Stimulated activated CD8-positive, alpha-beta memory T cell treated with anti-CD3 and anti-CD28 coated beads, Interleukin-7, amount 100 ng/mL, for 1 hour (primary cell): ENCODE results near the gene PNKD.

ENCODE experiments used
- DNase-seq, 2 donors: peaks; one replicate each; pipeline ENCODE4 v3.0.0-alpha.2; 2020; ENCODE audit warnings: low read depth in 2 of 2

PNKD gene

DNA sequence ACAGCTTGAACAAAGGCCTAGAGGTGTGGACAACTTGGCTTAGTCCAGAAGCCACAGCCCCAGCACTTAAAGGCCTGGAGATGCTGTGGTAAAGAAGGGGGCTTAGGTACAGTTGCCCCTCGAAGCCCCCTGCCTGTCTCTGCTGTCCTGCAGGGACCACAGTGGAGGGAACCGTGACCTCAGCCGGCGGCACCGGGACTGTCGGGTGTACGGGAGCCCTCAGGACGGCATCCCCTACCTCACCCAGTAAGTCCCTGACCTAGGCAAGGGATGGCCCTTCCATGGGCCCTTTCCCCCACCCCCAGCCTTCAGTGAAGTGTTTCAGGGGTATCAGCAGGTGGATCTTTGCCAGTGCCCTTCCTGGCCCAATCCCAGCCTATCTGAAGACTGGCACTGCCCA is 71.1 kb downstream of the PNKD start:
- DNase-seq, result no peak

DNA sequence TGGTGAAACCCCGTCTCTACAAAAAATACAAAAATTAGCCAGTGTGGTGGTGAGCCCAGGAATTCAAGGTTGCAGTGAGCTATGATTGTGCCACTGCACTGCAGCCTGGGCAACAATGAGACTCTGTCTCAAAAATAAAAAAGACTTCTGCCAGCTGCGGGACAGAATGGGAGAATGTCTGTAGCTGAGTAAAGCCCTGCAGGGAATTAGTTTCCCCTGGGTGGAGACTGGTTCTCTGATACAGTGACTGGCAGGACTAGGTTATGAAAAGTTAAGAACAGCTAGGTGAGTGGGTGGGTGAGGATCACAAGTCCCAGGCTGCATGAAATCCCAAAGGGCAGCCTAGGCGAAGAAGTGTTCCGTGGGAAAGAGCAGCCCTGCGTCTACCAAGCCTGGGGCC is 72.5 kb downstream of the PNKD start:
- DNase-seq, result no peak

DNA sequence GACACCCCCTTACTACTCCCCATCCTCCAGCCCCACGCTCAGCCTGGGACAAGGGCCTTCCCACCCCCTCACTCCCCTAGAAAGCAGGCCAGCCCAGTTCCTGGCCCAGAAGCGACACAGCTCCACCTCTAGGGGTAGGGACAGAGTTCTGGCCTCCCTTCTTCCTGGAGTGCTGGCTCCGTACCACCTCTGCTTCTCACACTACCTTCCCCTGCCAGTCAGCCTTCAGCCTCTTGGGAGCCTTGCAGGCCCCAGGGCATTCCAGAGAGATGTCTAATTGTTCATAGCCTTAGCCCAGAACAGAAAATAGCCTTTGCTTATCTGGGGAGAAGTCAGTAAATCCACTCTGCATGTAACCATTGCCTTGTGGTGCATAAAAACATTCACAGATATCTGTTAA is 73.3 kb downstream of the PNKD start:
- DNase-seq, result no peak

GRCh38 chr2:218344090-218344754 is 73.9 kb downstream of the PNKD start:
- no peak for DNase-seq

- DNase-seq, result no peak
These were observed 74.6 kb downstream of the PNKD start for GRCh38 chr2:218344755-218345417.

DNA sequence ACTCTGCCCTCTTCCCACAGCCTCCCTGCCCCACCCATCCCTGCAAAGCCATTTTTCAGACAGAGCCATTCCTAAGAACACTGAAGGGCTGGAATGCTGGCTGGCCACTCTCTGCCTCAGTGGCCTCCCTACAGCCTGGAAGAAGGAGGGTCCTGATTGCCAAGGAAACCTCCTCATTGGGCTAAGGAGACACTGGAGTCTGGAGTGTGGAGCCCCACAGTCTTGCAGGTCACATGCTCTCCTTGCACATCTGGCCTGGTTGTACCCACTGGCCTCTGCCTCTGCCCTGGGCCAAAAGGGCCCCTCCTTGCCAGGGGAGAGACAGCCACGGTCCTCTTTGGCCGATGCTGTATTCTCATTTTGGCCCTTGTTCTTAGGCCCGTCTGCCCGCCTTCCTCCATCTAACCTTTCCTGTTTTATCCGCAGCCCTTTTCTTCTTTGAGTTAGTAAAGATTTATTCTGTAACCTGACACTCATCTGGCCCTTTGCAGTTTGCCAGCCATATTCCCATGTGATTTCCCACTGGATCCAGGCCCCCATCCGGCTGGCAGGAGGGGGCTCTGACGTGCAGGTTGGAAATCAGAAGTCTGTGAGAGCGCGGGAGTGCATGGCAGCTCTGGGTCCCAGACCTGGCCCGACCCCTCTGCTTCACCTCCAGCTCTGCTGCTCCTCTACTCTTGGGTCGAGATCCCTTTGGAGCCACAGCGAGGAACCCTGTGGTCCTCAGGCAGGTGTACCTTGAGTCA is 75.3 kb downstream of the PNKD start:
- no peak for DNase-seq

GRCh38 chr2:218347172-218347571 is 76.9 kb downstream of the PNKD start:
- no peak for DNase-seq

- DNase-seq, result no peak
These were observed 83.7 kb downstream of the PNKD start for GRCh38 chr2:218354045-218354444.

DNA sequence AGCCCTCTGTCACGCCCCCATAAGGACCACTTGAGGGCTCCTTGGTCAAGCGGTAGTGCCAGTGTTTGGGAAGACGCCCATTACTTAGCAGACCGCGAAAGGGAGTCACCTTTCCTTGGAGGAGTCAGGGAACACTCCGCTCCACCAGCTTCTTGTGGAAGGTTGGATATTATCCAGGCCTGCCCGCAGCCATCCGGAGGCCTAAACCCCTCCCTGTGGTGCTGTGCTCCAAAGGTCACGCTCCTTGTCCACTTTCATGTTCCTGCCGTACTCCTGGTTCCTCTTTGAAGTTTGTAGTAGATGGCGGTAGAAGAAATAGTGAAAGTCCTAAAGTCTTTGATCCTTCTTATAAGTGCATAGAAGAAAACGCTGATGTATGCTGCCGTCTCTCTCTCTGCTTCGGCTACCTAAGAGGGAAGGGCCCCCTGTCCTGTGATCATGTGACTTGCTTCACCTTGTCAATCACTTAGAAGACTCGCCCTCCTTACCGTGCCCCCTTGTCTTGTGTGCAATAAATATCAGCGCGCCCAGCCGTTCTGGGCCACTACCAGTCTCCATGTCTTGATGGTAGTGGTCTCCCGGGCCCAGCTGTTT is 84.6 kb downstream of the PNKD start:
- no peak for DNase-seq

GRCh38 chr2:218357236-218358177 is 87.2 kb downstream of the PNKD start:
- DNase-seq, result no peak

DNA sequence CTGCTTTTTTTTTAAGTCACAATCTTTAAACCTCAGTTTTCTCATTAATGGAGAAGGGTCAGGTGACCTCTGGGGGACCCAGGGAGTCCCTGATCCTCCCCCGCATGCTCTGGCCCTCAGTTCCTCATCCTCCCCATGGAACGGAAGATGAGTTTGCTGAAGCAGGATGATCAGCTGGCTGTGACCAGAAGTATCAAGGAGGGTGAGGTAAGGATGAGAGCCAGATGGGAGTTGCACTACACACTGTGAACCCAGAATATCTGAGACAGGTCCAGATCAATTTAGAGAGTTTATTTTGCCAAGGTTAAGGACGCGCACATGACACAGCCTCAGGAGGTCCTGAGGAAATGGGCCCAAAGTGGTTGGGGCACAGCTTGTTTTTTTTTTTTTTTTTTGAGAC is 90.1 kb downstream of the PNKD start:
- no peak for DNase-seq

DNA sequence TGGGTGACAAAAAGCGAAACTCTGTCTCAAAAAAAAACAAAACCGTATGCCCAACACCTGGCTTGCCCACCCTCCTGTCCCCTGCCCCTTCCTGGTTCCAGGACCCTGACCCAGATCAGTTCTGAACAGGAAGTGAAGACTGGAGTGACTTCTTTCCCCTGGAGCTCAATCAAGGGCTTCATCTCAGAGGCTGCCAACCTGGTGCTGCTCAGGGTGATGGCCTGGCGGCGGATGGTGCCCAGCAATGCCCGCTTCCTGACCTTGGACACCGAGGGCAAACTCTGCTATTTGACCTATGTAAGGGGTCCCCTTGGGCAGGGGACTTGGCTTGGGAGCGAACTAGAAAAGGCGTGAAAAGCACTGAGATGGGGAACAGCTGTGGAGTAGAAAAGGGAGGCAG is 92.3 kb downstream of the PNKD start:
- DNase-seq, result no peak

- DNase-seq, result no peak
These were observed 93.4 kb downstream of the PNKD start for GRCh38 chr2:218363736-218364135.

DNA sequence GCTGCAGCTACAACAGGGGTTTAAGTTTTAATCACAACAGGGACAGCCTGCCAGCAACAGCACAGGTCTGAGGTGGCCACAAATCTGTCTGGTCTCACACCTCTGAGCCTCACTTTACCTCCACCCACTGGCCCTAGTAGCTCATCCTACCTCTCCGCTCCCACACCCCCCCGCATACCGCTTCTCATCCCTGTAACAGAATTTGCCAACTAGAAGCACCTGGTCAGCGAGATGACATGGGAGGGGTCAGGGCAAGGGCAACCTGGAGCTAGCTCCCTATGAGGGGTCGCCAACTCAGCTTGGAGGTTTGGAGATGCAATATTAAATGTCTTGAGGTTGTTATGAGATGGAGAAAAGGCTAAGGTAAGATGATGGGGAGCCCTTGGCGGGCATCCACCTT is 93.9 kb downstream of the PNKD start:
- DNase-seq, result no peak

DNA sequence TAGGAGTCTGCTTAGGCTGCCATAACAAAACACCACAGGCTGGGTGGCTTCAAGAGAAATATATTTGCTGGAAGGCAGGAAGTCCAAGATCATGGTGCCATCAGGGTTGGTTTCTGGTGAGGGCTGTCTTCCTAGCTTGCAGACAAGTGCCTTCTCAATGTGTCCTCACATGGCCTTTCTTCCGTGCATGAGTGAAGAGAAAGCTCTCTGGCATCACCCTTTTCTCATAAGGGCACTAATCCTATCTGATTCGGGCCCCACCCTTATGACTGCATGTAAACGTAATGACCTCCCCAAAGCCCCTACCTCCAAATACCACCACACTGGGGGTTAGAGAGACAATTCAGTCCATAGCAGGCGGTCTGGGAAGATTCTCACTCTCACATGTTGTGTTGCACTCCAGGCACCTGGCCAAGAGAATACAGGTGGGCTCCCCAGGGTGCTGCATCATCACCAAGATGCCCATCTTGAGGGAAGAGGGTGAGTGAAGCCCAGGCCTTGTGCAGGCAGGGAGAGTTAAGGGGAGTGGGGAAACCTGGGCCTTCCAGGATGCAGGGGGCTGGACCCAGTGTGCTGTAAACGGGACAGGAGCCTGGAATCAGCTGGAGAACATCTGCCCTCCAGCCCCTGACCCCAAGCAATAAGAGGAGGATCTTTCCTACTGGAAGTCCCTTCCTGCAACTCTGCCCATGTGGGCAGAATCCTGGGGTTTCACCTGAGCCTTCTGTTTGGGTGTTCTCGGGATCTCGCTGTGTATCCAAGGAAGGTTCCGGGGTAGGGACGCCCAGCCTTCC is 96.5 kb downstream of the PNKD start:
- no peak for DNase-seq

GRCh38 chr2:218367415-218368149 is 97.3 kb downstream of the PNKD start:
- peak; percentile 32 to 54 for DNase-seq

GRCh38 chr2:218368150-218368528 is 97.8 kb downstream of the PNKD start:
- DNase-seq, result no peak

DNA sequence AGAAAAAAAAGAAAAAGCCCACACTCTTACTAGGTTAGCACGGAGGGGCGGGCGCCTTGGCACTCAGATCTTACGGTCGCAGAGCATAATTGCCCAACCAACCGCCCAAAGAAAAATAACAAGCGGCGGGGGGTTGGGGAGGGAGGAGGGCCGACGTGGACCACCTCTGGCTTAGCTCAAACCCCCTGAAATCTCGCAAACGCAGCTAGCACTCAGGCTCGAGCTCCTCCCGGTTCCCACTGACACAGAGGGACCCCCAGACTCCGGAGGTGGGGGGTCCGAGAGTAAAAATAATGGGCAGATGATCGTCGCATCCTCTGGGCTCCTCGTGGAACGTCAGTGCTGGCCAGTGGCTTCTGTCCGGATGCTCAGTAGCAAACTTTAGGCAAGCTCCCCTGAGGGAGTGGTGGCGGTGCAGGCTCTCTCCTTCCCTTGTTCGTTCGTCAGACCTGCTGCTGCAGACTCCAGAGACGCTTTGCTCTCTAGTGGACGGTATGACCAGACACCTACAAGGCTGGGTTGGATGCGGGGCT is 98.4 kb downstream of the PNKD start:
- no peak for DNase-seq

DNA sequence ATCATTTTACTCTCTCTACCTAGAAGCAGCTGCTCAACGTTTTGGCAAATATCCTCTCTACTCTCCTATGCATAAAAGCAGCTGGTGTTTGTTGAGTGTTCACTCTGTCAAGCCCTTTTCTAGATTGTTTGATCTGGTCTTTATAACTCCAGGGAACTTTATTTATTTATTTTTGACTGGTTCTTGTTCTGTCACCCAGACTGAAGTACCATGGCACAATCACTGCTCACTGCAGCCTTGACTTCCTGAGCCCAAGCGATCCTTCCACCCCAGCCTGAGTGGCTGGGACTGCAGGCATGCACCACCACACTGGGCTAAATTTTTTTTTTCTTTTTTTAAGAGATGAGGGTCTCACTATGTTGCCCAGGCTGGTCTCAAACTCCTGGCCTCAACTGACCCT is 99.0 kb downstream of the PNKD start:
- no peak for DNase-seq
